ENCODE measurements around the gene CISD1. TPM values are rescaled to one million over a fixed set of nuclear protein-coding genes. Genes with fewer than 3 reads are reported as not detected.

Gene CISD1
- total and polyA plus RNA-seq, 2 experiments from 2014 or later = 40.4 to 97.6 TPM

- in situ Hi-C loops (cut with MboI) = no loop called here
- Histone ChIP-seq H3K9ac (no peak overlapping the region), H3K27ac (0 out of 2 replicates have a peak overlapping the region, but pooled peaks have one; percentile 18), H3K9me3 (ENCODE audit: low read depth) (no peaks in the 10 kb centered on the region), H3F3A (ENCODE audit: insufficient read depth) (peaks cover 13% of the 10 kb centered on the region), H3K4me3 (no peak overlapping the region), H3K79me2 (ENCODE audit: insufficient read depth) (peaks cover 58% of the 10 kb centered on the region), H3K36me3 (ENCODE audit: low read depth) (no peaks in the 10 kb centered on the region), H3K27me3 (replicated peaks; ENCODE audit: insufficient read depth) (no peaks in the 10 kb centered on the region), H3K9me2 (ENCODE audit: insufficient read depth) (no peaks in the 10 kb centered on the region), H2AFZ (no peak overlapping the region), H3K4me1 (ENCODE audit: insufficient read depth) (peaks cover 30% of the 10 kb centered on the region), H4K20me1 (ENCODE audit: insufficient read depth) (no peaks in the 10 kb centered on the region), H3K4me2 (ENCODE audit: unreplicated experiment) (no peak overlapping the region)
- no peak for TF ChIP-seq EZH2 (IDR thresholded peaks at IDR 0.05; ENCODE audit: insufficient read depth, poor library complexity, severe bottlenecking)
- TF ChIP-seq EZH2phosphoT487 (IDR thresholded peaks at IDR 0.05; ENCODE audit: insufficient read depth, low read depth) = no peak
- DNase-seq = no peak
- WGBS, 2 experiments (ENCODE audit: low coverage in 1 of 2, low lambda C conversion rate in 2 of 2, missing lambda C conversion rate in 2 of 2) = 76 to 81% methylated on average over 2 of the region's 2 CpGs
Measured at GRCh38 chr10:58275261-58275660, 6.3 kb downstream of the CISD1 start.

GRCh38 chr10:58275908-58276307 is 6.9 kb downstream of the CISD1 start:
- Histone ChIP-seq H3K4me2 (ENCODE audit: unreplicated experiment) (peak overlapping the region; percentile 21), H3K27ac (peak overlapping the region; percentile 18), H3K9ac (no peak overlapping the region), H3F3A (ENCODE audit: insufficient read depth) (peaks cover 16% of the 10 kb centered on the region), H3K36me3 (ENCODE audit: low read depth) (no peaks in the 10 kb centered on the region), H3K9me3 (ENCODE audit: low read depth) (no peaks in the 10 kb centered on the region), H3K4me3 (no peak overlapping the region), H3K27me3 (replicated peaks; ENCODE audit: insufficient read depth) (no peaks in the 10 kb centered on the region), H3K9me2 (ENCODE audit: insufficient read depth) (no peaks in the 10 kb centered on the region), H4K20me1 (ENCODE audit: insufficient read depth) (no peaks in the 10 kb centered on the region), H2AFZ (no peak overlapping the region), H3K4me1 (ENCODE audit: insufficient read depth) (peaks cover 34% of the 10 kb centered on the region), H3K79me2 (ENCODE audit: insufficient read depth) (peaks cover 52% of the 10 kb centered on the region)
- in situ Hi-C loops (cut with MboI) = no loop called here
- TF ChIP-seq EZH2phosphoT487 (IDR thresholded peaks at IDR 0.05; ENCODE audit: insufficient read depth, low read depth) (no peak), EZH2 (IDR thresholded peaks at IDR 0.05; ENCODE audit: insufficient read depth, poor library complexity, severe bottlenecking) (no peak)
- DNase-seq = peak; percentile 60

- Histone ChIP-seq H3K79me2 (ENCODE audit: insufficient read depth) (peaks cover 29% of the 10 kb centered on the region), H3K9me3 (ENCODE audit: low read depth) (no peaks in the 10 kb centered on the region), H3K27ac (no peak overlapping the region), H3K9me2 (ENCODE audit: insufficient read depth) (no peaks in the 10 kb centered on the region), H3K36me3 (ENCODE audit: low read depth) (no peaks in the 10 kb centered on the region), H2AFZ (no peak overlapping the region), H3K4me3 (no peak overlapping the region), H3K27me3 (replicated peaks; ENCODE audit: insufficient read depth) (no peaks in the 10 kb centered on the region), H4K20me1 (ENCODE audit: insufficient read depth) (no peaks in the 10 kb centered on the region), H3K4me1 (ENCODE audit: insufficient read depth) (peaks cover 39% of the 10 kb centered on the region), H3K4me2 (ENCODE audit: unreplicated experiment) (no peak overlapping the region), H3K9ac (no peak overlapping the region), H3F3A (ENCODE audit: insufficient read depth) (peaks cover 15% of the 10 kb centered on the region)
- no peak for DNase-seq
- TF ChIP-seq EZH2 (IDR thresholded peaks at IDR 0.05; ENCODE audit: insufficient read depth, poor library complexity, severe bottlenecking) (no peak), EZH2phosphoT487 (IDR thresholded peaks at IDR 0.05; ENCODE audit: insufficient read depth, low read depth) (no peak)
- in situ Hi-C loops (cut with MboI) = no loop called here
- 98% methylated on average over 7 of the region's 7 CpGs for WGBS, 2 experiments (ENCODE audit: low coverage in 1 of 2, low lambda C conversion rate in 2 of 2, missing lambda C conversion rate in 2 of 2)
Measured at GRCh38 chr10:58278274-58278961, 9.5 kb downstream of the CISD1 start.

- in situ Hi-C loops (cut with MboI) = no loop called here
- DNase-seq = no peak
- H3K4me1 ChIP-seq (ENCODE audit: insufficient read depth) = peaks cover 34% of the 10 kb centered on the region
Measured at GRCh38 chr10:58278962-58279307, 10.0 kb downstream of the CISD1 start.

More at GRCh38 chr10:58278962-58279307, 10.0 kb downstream of the CISD1 start:
- Histone ChIP-seq H3K79me2 (ENCODE audit: insufficient read depth) (peaks cover 23% of the 10 kb centered on the region), H2AFZ (no peak overlapping the region), H3F3A (ENCODE audit: insufficient read depth) (peaks cover 10% of the 10 kb centered on the region), H3K4me3 (no peak overlapping the region), H3K9ac (no peak overlapping the region), H3K36me3 (ENCODE audit: low read depth) (no peaks in the 10 kb centered on the region), H3K9me2 (ENCODE audit: insufficient read depth) (no peaks in the 10 kb centered on the region), H3K9me3 (ENCODE audit: low read depth) (no peaks in the 10 kb centered on the region), H3K27me3 (replicated peaks; ENCODE audit: insufficient read depth) (no peaks in the 10 kb centered on the region), H4K20me1 (ENCODE audit: insufficient read depth) (no peaks in the 10 kb centered on the region), H3K27ac (no peak overlapping the region), H3K4me2 (ENCODE audit: unreplicated experiment) (no peak overlapping the region)
- 100% methylated on average over 1 of the region's 1 CpG for WGBS, 2 experiments (ENCODE audit: low coverage in 1 of 2, low lambda C conversion rate in 2 of 2, missing lambda C conversion rate in 2 of 2)
- TF ChIP-seq EZH2 (IDR thresholded peaks at IDR 0.05; ENCODE audit: insufficient read depth, poor library complexity, severe bottlenecking) = no peak
- no peak for TF ChIP-seq EZH2phosphoT487 (IDR thresholded peaks at IDR 0.05; ENCODE audit: insufficient read depth, low read depth)
